OCI-LY7 (cell line): ENCODE results near the gene ZNF182. TPM values are rescaled to one million over a fixed set of nuclear protein-coding genes. Genes with fewer than 3 reads are reported as not detected.
"Not testable (repeated sequence)": the region's sequence is repeated elsewhere in the genome, so short reads cannot be mapped to it uniquely, and the experiment has no call there.

Experiments used
- BruUV-seq: library from RNA; stranded (reverse); fragments of 400-500 nt; replicated peaks from 2 replicates; lab custom pipeline; 2021; lab: Mats Ljungman, UMichigan
- CTCF ChIA-PET: fragments of 300-600 bp; sonication (Branson Sonifier 250); formaldehyde crosslinking; loops from one replicate; lab custom pipeline; 2022; ENCODE audit warnings: antibody characterized with exemption; ENCODE audit not compliant: unreplicated experiment; lab: Charles Lee
- POLR2A ChIA-PET: fragments of 300-600 bp; sonication (Branson Sonifier 250); formaldehyde crosslinking; loops from one replicate; lab custom pipeline; 2022; ENCODE audit warnings: antibody characterized with exemption; lab: Charles Lee
- DNase-seq: peaks from one replicate; pipeline ENCODE4 v3.0.0-alpha.2; 2015; ENCODE audit warnings: low spot score
- H2AFZ ChIP-seq: fragments of 200-600 bp; sonication (generic), shearing (Covaris generic); 2 replicates; pipeline ENCODE4 v1.6.1; 2014; ENCODE audit warnings: mild to moderate bottlenecking, antibody characterized with exemption, low read length, moderate library complexity
- H3K27ac ChIP-seq: fragments of 200-600 bp; sonication (generic); 2 replicates; pipeline ENCODE4 v1.5.1; 2014; ENCODE audit warnings: mixed run types, low read depth, mild to moderate bottlenecking, moderate library complexity, low read length, inconsistent platforms; ENCODE audit not compliant: poor library complexity, severe bottlenecking
- H3K36me3 ChIP-seq: fragments of 200-600 bp; sonication (generic); 2 replicates; pipeline ENCODE4 v1.6.1; 2014; ENCODE audit warnings: mild to moderate bottlenecking, antibody characterized with exemption, low read length, moderate library complexity, mixed read lengths; ENCODE audit not compliant: insufficient read depth
- H3K4me1 ChIP-seq: fragments of 200-600 bp; sonication (generic); 2 replicates; pipeline ENCODE4 v1.5.1; 2014; ENCODE audit warnings: mild to moderate bottlenecking, low read length; ENCODE audit not compliant: insufficient read depth, poor library complexity, severe bottlenecking
- H3K4me2 ChIP-seq: fragments of 200-600 bp; sonication (generic); 2 replicates; pipeline ENCODE4 v1.6.1; 2014; ENCODE audit warnings: mild to moderate bottlenecking, low read length
- H3K4me3 ChIP-seq: fragments of 200-600 bp; sonication (generic); 2 replicates; pipeline ENCODE4 v1.5.1; 2014; ENCODE audit warnings: mild to moderate bottlenecking, low read depth, low read length; ENCODE audit not compliant: poor library complexity, severe bottlenecking
- H3K79me2 ChIP-seq: fragments of 200-600 bp; sonication (generic); 2 replicates; pipeline ENCODE4 v1.6.1; 2016; ENCODE audit warnings: low read depth, mild to moderate bottlenecking, low read length, moderate library complexity, mixed read lengths; ENCODE audit not compliant: insufficient read depth
- H3K9me2 ChIP-seq: fragments of 200-600 bp; sonication (generic); 2 replicates; pipeline ENCODE4 v1.6.1; 2016; ENCODE audit warnings: mild to moderate bottlenecking, low read length, mixed read lengths; ENCODE audit not compliant: insufficient read depth
- H3K9me3 ChIP-seq: fragments of 200-600 bp; sonication (generic); 2 replicates; pipeline ENCODE4 v1.6.1; 2014; ENCODE audit warnings: mild to moderate bottlenecking, mixed run types, low read length, mixed read lengths
- H4K20me1 ChIP-seq: fragments of 200-600 bp; sonication (generic); 2 replicates; pipeline ENCODE4 v1.6.1; 2014; ENCODE audit warnings: mild to moderate bottlenecking, antibody characterized with exemption, low read length, moderate library complexity, mixed read lengths; ENCODE audit not compliant: insufficient read depth
- EZH2phosphoT487 ChIP-seq: fragments of 200-600 bp; sonication (generic); IDR thresholded peaks from 2 replicates; pipeline ENCODE4 v1.6.1; 2018; ENCODE audit warnings: low read depth, borderline replicate concordance, mild to moderate bottlenecking, mixed run types, antibody characterized with exemption, low read length, moderate library complexity, mixed read lengths
- intact Hi-C: fragments of 100-400 bp; cut with micrococcal nuclease; formaldehyde crosslinking; loops from one replicate; pipeline ENCODE4 v1.10.0; 2022; ENCODE audit not compliant: unreplicated experiment
- total RNA-seq, 2 experiments: library from RNA; depleted of rRNA in 1 of 2; stranded (reverse); fragments of >200 nt in 1 of 2; shearing (Covaris generic) in 1 of 2; gene quantifications; 2 replicates each; pipeline ENCODE4 v1.2.3, GENCODE V29; 2014 to 2022
- TF ChIP-seq, protein P1 (sequence below): fragments of 200-600 bp; sonication (generic); conservative IDR thresholded peaks from 2 replicates; pipeline ENCODE4 v1.5.1; 2014; ENCODE audit warnings: mild to moderate bottlenecking, antibody characterized with exemption, low read length, moderate library complexity, mixed read lengths

ZNF182 gene
- total RNA-seq, 2 experiments from 2014 or later, result 6.1 to 9.8 TPM

DNA sequence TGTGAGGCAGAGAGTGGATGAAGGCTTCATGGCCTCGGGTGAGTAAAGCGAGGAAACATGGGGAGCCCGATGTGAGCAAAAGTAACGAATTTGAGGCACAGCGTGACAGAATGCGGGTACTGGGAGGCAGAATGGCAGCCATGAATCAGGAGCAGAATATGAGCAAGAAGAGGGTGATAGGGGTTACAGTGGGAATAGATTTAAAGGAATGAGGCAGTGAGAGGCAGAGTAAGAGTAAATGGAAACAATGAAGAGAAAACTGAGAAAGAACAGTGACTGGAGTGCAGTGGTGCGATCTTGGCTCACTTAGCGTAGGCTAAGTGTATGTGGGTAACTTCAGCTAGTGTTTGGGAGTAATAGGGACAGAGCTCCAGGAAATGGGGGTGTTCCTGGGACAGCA lies 2.9 kb upstream of the ZNF182 start, which contains the start of gene SPACA5:
TSS of gene SPACA5 (plus strand) at position 301 of the 400 bp plus-strand sequence. CDS start 815 bp downstream, outside the sequence.
- H3K4me1 ChIP-seq, result peaks cover 12% of the 10 kb centered on the region
- H3K36me3 ChIP-seq, intact Hi-C loops, H3K4me3 ChIP-seq, POLR2A ChIA-PET, H4K20me1 ChIP-seq, CTCF ChIA-PET, H3K4me2 ChIP-seq, BruUV-seq, H3K27ac ChIP-seq, DNase-seq, H2AFZ ChIP-seq, H3K9me3 ChIP-seq, H3K9me2 ChIP-seq: not testable (repeated sequence)
- peaks cover 12% of the 10 kb centered on the region for H3K79me2 ChIP-seq

GRCh38 chrX:48003367-48003757 lies 427 bp downstream of the ZNF182 start:
- Histone ChIP-seq H3K9me3 (0 out of 2 replicates have a peak, but pooled peaks cover 3% of the 10 kb centered on the region), H4K20me1 (no peaks in the 10 kb centered on the region), H3K4me2 (peak overlapping the region; percentile 71), H2AFZ (peak overlapping the region; percentile 81; the same call in 1 of the 2 replicates), H3K79me2 (peaks cover 12% of the 10 kb centered on the region), H3K4me1 (peaks cover 16% of the 10 kb centered on the region), H3K27ac (peak overlapping the region; percentile 73), H3K9me2 (no peaks in the 10 kb centered on the region), H3K4me3 (peak overlapping the region; percentile 79), H3K36me3 (peaks cover 27% of the 10 kb centered on the region)
- CTCF ChIA-PET, result no interaction called here
- DNase-seq, result peak; percentile 40
- intact Hi-C loops, result loop anchor here (5.0 kb wide), 1 partner anchor 66 kb away; no protein-coding TSS in a partner anchor
- no peak for TF ChIP-seq EZH2phosphoT487
- TF ChIP-seq, protein P1, sequence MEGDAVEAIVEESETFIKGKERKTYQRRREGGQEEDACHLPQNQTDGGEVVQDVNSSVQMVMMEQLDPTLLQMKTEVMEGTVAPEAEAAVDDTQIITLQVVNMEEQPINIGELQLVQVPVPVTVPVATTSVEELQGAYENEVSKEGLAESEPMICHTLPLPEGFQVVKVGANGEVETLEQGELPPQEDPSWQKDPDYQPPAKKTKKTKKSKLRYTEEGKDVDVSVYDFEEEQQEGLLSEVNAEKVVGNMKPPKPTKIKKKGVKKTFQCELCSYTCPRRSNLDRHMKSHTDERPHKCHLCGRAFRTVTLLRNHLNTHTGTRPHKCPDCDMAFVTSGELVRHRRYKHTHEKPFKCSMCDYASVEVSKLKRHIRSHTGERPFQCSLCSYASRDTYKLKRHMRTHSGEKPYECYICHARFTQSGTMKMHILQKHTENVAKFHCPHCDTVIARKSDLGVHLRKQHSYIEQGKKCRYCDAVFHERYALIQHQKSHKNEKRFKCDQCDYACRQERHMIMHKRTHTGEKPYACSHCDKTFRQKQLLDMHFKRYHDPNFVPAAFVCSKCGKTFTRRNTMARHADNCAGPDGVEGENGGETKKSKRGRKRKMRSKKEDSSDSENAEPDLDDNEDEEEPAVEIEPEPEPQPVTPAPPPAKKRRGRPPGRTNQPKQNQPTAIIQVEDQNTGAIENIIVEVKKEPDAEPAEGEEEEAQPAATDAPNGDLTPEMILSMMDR, result no peak
- BruUV-seq, result no TSS peak
- POLR2A ChIA-PET, result no interaction called here

DNA sequence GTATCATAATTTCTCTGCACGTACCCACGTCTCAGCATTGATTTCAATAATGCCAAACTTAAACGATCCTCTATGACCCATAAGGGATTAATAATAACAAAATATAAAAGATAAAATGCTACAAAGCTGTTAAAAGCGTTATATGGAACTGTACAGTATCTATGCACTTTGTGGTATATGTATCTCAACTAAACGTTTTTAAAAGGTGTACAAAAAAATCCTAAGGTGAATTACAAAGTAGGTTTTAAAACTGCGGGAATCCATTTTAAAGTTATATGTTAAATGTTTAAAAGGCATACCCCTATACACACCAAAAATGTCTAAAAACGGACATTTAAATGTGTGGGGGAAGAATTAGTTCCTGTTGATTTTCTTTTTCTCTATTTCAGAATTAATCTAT lies 860 bp downstream of the ZNF182 start:
- Histone ChIP-seq H3K4me1 (peaks cover 16% of the 10 kb centered on the region), H3K79me2 (peaks cover 12% of the 10 kb centered on the region), H3K9me2 (no peaks in the 10 kb centered on the region), H3K4me3 (peak overlapping the region; percentile 79), H4K20me1 (no peaks in the 10 kb centered on the region), H3K27ac (peak overlapping the region; percentile 73), H3K4me2 (peak overlapping the region; percentile 71), H3K9me3 (0 out of 2 replicates have a peak, but pooled peaks cover 3% of the 10 kb centered on the region), H2AFZ (no peak overlapping the region), H3K36me3 (peaks cover 32% of the 10 kb centered on the region)
- intact Hi-C loops, result loop anchor here (5.0 kb wide), 1 partner anchor 66 kb away; no protein-coding TSS in a partner anchor
- TSS peak; percentile 51 for BruUV-seq
- no peak for DNase-seq
- ChIA-PET POLR2A (no interaction called here), CTCF (no interaction called here)
- TF ChIP-seq, protein P1, result no peak
- TF ChIP-seq EZH2phosphoT487, result no peak
